HUDEP-2 (cell line): ENCODE measurements around the gene SDE2.

Experiments
- DNase-seq, 76 experiments: peaks; one replicate each; lab custom pipeline; 2025; ENCODE audit not compliant: unreplicated experiment in 76 of 76; lab: John Stamatoyannopoulos, UW

The SDE2 gene

DNA sequence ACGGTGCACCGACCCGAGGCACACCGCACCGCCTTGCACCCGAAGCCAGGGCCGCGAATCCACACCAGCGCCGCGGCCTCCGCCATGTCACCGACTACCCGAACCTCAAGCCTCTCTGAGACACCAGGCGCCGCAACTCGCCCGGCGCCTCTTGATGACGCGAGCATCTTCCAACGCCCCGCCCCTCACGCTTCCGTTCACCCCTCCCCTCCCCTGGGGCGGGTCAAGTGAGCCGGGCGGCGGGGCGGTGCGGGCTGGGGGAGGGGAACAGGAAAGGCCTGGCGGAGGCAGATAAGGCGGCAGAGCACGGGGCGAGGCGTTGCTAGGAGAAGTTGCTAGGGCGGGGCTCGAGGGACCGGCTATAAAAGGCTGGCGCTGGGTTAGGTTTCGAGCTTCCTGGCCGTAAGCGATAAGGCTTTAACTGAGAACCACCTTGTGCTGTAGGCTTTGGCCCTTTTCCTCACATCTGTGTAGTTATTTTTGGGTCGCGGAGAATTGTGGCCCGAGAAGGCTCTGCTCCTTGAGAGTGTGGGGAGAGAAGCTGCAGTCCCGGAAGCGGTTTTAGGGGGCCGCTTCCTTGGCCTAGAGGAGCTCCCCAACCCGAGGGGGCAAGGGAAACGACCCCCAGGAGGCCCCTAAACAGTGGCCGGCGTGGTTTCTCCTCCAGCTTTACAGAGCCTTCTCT lies at the start of gene SDE2:
TSS of gene SDE2 (minus strand) at position 117 of the 685 bp plus-strand sequence. CDS start at position 86, 31 bp downstream.
- DNase-seq, result peak in 75 of 76 experiments; percentile 65 to 100 (median 99)

DNA sequence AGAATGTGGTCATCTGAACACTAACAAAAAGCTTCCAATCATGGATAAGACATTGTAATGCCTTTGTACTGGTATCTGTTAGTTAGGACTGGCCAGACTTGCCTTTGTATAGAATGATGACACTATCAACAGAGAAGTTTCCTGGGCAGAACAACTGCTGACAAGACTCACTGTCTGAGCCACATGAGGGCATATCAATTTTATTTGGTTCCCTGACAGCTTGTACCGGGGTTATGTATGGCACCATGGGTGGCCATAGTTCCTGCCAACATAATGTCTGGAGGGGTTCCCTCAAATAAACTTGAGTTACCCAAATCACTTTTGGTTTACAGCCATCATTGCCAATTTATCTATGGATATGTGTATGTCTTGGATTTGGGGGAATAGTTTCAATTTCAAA lies 49.7 kb upstream of the SDE2 start:
- DNase-seq, result no peak

DNA sequence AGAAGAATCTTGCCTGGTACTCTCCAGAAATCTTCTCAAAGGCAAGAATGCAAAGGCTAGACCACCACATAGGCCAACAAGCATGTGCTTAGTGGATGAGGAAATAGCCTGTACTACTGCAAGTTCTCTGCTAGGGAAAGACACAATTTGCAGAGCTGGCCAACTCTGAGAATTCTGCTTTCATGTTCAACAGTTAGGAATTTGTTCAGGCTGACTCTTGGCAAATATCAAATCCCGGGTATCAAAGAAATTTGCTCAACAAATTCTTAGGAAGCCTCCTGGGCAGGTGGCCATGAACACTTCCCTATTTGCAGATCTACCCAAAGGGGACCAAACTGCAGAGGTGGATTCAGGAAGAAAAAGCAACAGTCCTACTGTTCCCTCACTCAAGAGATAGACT lies 48.4 kb upstream of the SDE2 start:
- no peak for DNase-seq

GRCh38 chr1:226046240-226046639 lies 47.1 kb upstream of the SDE2 start:
- no peak for DNase-seq

GRCh38 chr1:226044514-226045101 lies 45.5 kb upstream of the SDE2 start:
- DNase-seq, result no peak

GRCh38 chr1:226041419-226041818 lies 42.3 kb upstream of the SDE2 start:
- DNase-seq, result no peak

- no peak for DNase-seq
These were observed 39.5 kb upstream of the SDE2 start for GRCh38 chr1:226038661-226039060.

- DNase-seq, result no peak
These were observed 36.8 kb upstream of the SDE2 start for GRCh38 chr1:226035915-226036314.

DNA sequence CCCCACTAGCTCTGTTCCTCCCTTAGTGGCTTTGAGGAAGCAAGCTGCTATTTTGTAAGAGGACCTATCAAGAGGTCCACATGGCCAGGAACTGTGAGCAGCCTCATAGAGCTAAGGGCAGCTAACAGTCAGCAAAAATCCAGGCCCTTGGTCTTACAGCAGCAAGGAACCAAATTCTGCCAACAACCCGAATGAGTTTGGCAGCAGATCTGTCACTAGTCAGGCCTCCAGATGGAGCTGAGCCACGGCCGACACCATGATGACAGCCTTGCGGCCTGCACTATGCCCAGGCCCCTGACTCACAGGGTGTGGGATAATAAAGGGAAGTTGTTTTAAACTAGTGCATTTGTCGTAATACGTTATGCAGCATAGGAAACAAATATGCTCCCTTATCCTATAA lies 35.3 kb upstream of the SDE2 start:
- peak in 12 of 76 experiments; percentile 3 to 36 (median 14) for DNase-seq

- DNase-seq, result no peak
These were observed 34.8 kb upstream of the SDE2 start for GRCh38 chr1:226033991-226034390.

DNA sequence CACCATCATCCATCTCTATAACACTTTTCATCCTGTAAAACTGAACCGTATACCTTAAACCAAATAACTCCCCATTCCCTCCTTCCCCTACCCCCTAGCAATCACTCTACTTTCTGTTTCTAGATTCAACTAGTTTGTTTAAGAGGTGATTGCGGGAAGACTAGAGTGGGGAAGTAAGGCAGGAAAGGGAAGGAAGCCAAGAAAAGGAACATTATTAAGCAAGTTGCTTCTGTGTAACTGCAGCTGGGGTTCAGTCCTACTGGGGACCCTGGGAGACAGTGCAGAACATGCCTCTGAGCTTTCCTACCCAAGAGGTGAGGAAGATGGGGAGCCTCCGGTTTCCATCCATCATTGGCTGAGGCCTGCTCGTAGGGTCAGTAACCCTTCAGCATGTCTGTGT lies 34.4 kb upstream of the SDE2 start:
- DNase-seq, result no peak

- DNase-seq, result no peak
These were observed 30.6 kb upstream of the SDE2 start for GRCh38 chr1:226029568-226030225.

DNA sequence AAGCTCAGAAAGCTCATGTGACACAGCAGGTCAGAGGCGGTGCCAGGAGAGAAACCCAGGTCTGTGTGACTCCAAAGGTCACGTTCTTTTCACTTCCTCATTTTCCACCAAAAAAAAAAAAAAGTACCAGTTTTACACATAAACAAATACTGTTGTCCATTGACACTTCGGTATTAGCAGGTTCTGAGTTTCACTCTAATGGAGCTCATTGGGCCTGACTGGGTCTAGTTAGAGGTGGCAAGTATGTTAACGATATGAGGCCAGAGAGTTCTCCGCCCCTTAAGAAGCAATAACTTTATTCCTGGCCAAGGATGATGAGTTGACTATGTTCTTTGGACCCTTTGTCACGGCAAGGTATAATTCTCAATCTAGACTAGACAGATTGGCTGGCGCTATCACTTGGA lies 30.0 kb upstream of the SDE2 start:
- peak in 17 of 76 experiments; percentile 1 to 23 (median 6) for DNase-seq

GRCh38 chr1:226027538-226028217 lies 28.5 kb upstream of the SDE2 start:
- DNase-seq, result no peak

- DNase-seq, result no peak
These were observed 27.7 kb upstream of the SDE2 start for GRCh38 chr1:226026833-226027232.

DNA sequence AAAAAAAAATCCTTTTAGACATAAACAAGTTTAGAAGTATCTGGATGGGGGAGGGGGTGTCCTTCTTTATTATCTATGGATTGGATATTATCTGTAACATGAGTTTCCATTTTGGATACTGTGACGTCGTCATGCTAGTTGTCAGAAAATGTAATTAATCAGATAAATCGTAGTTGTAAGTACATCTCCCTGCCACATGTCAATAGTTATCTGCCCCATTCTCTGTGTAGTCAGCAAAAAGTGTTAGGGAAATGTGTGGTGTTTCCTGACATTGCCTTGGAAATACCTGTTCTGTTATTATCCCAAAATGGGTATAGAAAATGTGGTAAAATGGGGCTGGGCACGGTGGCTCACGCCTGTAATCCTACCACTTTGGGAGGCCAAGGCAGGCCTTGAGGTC lies 24.6 kb upstream of the SDE2 start:
- DNase-seq, result no peak

GRCh38 chr1:226021801-226022200 lies 22.7 kb upstream of the SDE2 start:
- no peak for DNase-seq

GRCh38 chr1:226021401-226021800 lies 22.3 kb upstream of the SDE2 start:
- no peak for DNase-seq

DNA sequence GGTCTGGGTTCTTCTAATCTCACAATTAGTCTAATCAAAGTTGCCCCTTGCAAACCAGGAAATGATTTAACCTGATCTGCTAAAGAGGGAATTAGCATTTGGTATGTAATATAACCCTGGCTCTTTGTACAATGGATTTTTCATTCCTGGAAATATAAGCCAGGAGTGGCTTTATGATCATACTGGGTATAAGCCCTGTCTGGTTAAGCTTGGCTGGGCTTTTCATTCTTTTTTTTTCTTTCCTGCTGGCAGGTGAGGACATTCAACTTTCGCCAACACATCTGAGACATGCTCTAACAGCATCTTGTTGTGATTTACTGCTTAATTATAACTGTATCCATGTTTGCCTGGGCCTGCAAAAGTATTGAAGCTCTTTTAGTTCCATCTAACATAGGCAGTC lies 20.4 kb upstream of the SDE2 start:
- no peak for DNase-seq

GRCh38 chr1:226017070-226017469 lies 17.9 kb upstream of the SDE2 start:
- no peak for DNase-seq

DNA sequence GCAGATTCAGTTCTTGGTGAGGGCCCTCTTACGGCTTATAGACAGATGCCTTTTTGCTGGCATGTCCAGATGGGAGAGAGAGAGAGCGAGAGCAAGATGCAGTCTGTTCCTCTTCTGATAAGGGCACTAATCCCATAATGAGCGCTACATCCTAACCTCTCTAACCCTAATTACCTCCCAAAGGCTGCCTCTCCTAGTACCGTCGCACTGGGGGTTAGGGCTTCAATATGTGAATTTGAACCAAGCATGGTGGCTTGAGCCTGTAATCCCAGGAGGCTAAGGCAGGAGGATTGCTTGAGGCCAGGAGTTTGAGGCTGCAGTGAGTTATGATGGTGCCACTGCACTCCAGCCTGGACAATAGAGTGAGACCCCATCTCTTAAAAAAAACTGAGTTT lies 10.5 kb upstream of the SDE2 start:
- no peak for DNase-seq
